GM23338 (cell line): Measurements from ENCODE around the gene LRRC18.

Experiments
- CREB1 ChIP-seq: fragments of 250-450 bp; sonication (Bioruptor Pico); IDR thresholded peaks from 2 replicates; pipeline ENCODE4 v1.5.0; 2020; ENCODE audit warnings: low read depth, mild to moderate bottlenecking, moderate library complexity
- CTCF ChIP-seq, 2 experiments: fragments of 200-600 bp in 1 of 2; sonication (generic) in 1 of 2; conservative IDR thresholded peaks; 2 replicates each; pipeline versions ENCODE4 v1.5.1 to v1.6.1; 2016 to 2017; ENCODE audit warnings: antibody characterized with exemption in 2 of 2, low read depth in 2 of 2, mild to moderate bottlenecking in 2 of 2, moderate library complexity in 1 of 2
- ETS1 ChIP-seq: IDR thresholded peaks from 2 replicates; pipeline ENCODE4 v1.6.1; 2016; ENCODE audit warnings: antibody characterized with exemption
- EZH2 ChIP-seq: fragments of 200-600 bp; sonication (generic); IDR thresholded peaks from one replicate; pipeline ENCODE4 v1.8.0; 2017; ENCODE audit warnings: antibody characterized with exemption, mild to moderate bottlenecking, low read depth; ENCODE audit not compliant: unreplicated experiment
- POLR2AphosphoS5 ChIP-seq: IDR thresholded peaks from 2 replicates; pipeline ENCODE4 v1.6.1; 2016; ENCODE audit warnings: antibody characterized with exemption, low read depth
- REST ChIP-seq: IDR thresholded peaks from one replicate; pipeline ENCODE4 v1.6.1; 2018; ENCODE audit warnings: antibody characterized with exemption; ENCODE audit not compliant: unreplicated experiment

GRCh38 chr10:48973065-48973464 lies 33.4 kb upstream of the LRRC18 start:
- TF ChIP-seq CTCF (conservative IDR thresholded peaks at IDR 0.05; ENCODE audit: low read depth in 2 of 2) (no peak), EZH2 (no peak), POLR2AphosphoS5 (no peak), REST (no peak), ETS1 (no peak), CREB1 (CRISPR knock-in tag) (no peak)
